Stimulated activated memory B cell treated with anti-CD40 and anti-IgM and Interleukin-4, amounts not matched to agents 10 μg/mL and 1 μg/mL and 100 μg/mL, for 72 hours (primary cell): ENCODE measurements around the gene ARSB.

ENCODE experiments used
- ATAC-seq: fragments of 150-1000 bp; cut with Tn5 transposase; 2 replicates; pipeline ENCODE4 v1.10.0; 2021
- H3K27ac Mint-ChIP-seq: one replicate; pipeline ENCODE4 v1.8.0; 2022; ENCODE audit warnings: mild to moderate bottlenecking, mixed read lengths
- H3K27me3 Mint-ChIP-seq: one replicate; pipeline ENCODE4 v1.8.0; 2022; ENCODE audit warnings: mixed read lengths
- H3K36me3 Mint-ChIP-seq: one replicate; pipeline ENCODE4 v1.8.0; 2022; ENCODE audit warnings: mixed read lengths
- H3K4me1 Mint-ChIP-seq: one replicate; pipeline ENCODE4 v1.8.0; 2022; ENCODE audit warnings: mixed read lengths
- H3K4me3 Mint-ChIP-seq: one replicate; pipeline ENCODE4 v1.8.0; 2022; ENCODE audit warnings: mild to moderate bottlenecking, moderate library complexity, mixed read lengths
- H3K9me3 Mint-ChIP-seq: one replicate; pipeline ENCODE4 v1.8.0; 2022; ENCODE audit warnings: mixed read lengths

ARSB gene

DNA sequence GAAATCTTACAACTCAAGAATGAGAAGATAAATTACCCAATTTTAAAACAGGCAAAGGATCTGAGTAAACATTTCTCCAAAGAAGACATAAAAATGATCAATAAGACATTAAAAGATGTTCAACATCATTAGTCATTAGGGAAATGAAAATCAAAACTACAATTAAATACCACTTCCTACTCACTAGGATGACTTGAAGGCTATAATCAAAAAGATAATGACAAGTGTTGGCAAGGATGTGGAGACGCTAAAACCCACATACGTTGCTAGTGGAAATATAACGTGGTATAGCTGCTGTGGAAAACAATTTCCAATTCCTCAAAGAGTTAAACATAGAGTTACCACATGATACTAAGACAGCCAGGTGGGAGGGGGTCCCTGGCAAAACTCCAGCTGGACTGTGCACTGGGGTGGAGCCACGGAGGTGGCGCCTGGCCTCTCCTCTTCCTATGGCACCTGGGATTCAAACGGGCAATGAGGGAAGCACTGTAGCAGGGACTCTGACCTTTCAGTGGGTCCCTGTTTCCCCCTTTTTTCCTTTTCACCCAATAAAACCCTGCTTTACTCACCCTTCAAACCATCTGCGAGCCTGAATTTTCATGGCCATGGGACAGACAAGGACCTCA, 5.9 kb downstream of the ARSB start:
- Mint-ChIP-seq H3K4me3 (no peak overlapping the region), H3K27me3 (no peaks in the 10 kb centered on the region), H3K27ac (no peak overlapping the region), H3K36me3 (peaks cover 16% of the 10 kb centered on the region), H3K9me3 (no peaks in the 10 kb centered on the region), H3K4me1 (peaks cover 64% of the 10 kb centered on the region)
- no peak for ATAC-seq

DNA sequence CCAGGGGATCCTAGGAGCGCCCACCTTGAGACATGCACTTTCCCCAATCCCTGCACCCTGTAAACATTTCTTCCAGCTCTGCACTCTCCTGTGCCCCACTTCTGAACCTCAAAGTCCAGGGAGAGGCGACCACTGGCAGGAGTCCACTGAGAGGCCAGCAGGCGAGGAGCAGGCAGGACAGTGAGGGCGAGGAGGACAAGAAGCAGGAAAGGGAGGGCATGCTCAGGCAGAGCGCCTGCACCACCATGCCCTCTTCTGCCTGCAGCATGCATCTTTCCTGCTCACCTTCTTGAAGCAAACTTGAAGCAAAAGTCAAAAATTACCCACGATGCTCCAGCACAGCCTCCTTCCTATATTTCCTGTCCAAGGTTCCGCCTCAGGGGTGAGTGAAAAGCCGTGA, 10.1 kb downstream of the ARSB start:
- no peak for ATAC-seq
- H3K9me3 Mint-ChIP-seq: no peaks in the 10 kb centered on the region
- no peaks in the 10 kb centered on the region for H3K27me3 Mint-ChIP-seq
- no peak overlapping the region for H3K27ac Mint-ChIP-seq
- peaks cover 16% of the 10 kb centered on the region for H3K36me3 Mint-ChIP-seq
- H3K4me3 Mint-ChIP-seq: no peak overlapping the region
- H3K4me1 Mint-ChIP-seq: peaks cover 46% of the 10 kb centered on the region

- no peaks in the 10 kb centered on the region for H3K9me3 Mint-ChIP-seq
- H3K27me3 Mint-ChIP-seq: no peaks in the 10 kb centered on the region
- H3K4me3 Mint-ChIP-seq: no peak overlapping the region
- H3K4me1 Mint-ChIP-seq: peaks cover 42% of the 10 kb centered on the region
- H3K27ac Mint-ChIP-seq: no peak overlapping the region
- H3K36me3 Mint-ChIP-seq: peaks cover 14% of the 10 kb centered on the region
- ATAC-seq: no peak
Measured at GRCh38 chr5:78974601-78975000, 10.5 kb downstream of the ARSB start.

DNA sequence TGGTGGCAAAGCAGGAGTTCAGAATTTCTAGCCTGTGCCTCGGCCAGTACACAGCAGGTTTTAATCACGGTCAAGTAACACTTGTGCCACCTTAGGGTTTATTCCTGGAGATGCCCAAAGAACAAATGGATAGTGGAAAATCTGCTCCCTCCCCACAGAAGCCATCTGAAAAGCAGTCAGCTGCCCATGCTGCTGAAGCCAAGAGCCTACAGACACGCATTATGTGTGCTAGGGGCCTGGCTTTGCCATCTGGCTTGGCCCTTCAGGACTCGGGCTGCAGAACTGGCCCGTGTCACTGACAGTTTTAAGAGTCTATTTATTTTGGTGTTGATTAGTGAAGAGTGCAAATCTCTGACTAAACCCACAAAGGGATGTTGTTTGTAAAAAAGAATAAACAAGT, 11.1 kb downstream of the ARSB start:
- H3K4me1 Mint-ChIP-seq: peaks cover 36% of the 10 kb centered on the region
- peaks cover 10% of the 10 kb centered on the region for H3K36me3 Mint-ChIP-seq
- no peaks in the 10 kb centered on the region for H3K27me3 Mint-ChIP-seq

GRCh38 chr5:78972654-78973428, 12.3 kb downstream of the ARSB start:
- no peak overlapping the region for H3K27ac Mint-ChIP-seq
- H3K4me1 Mint-ChIP-seq: peaks cover 33% of the 10 kb centered on the region
- H3K9me3 Mint-ChIP-seq: no peaks in the 10 kb centered on the region
- no peaks in the 10 kb centered on the region for H3K27me3 Mint-ChIP-seq
- H3K36me3 Mint-ChIP-seq: peaks cover 13% of the 10 kb centered on the region
- no peak for ATAC-seq
- H3K4me3 Mint-ChIP-seq: no peak overlapping the region

More for the DNA sequence above, 11.1 kb downstream of the ARSB start:
- Mint-ChIP-seq H3K27ac (no peak overlapping the region), H3K9me3 (no peaks in the 10 kb centered on the region), H3K4me3 (no peak overlapping the region)
- ATAC-seq: no peak

GRCh38 chr5:78971998-78972397, 13.1 kb downstream of the ARSB start:
- H3K4me1 Mint-ChIP-seq: peaks cover 25% of the 10 kb centered on the region
- H3K27ac Mint-ChIP-seq: no peak overlapping the region
- H3K36me3 Mint-ChIP-seq: peaks cover 14% of the 10 kb centered on the region
- H3K4me3 Mint-ChIP-seq: no peak overlapping the region
- ATAC-seq: no peak
- no peaks in the 10 kb centered on the region for H3K9me3 Mint-ChIP-seq
- no peaks in the 10 kb centered on the region for H3K27me3 Mint-ChIP-seq

DNA sequence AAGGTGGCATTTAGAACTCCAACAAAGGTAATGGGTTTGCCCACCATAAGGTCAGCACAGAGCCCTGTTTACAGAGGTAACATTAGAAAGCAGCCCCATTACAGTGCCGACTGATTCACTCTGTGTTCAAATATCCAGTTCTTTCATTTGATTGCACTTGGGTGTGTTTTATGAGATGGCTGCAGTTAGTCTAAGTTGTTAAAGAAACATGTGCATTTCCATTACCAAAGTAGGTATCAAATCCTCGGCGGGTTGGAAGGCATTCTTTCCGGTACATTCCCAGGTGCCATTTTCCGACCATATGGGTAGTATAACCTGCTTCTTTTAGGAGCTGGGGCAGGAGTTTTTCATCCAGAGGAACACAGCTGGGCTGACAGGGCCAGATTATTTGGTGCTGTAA, 16.3 kb downstream of the ARSB start:
- no peak overlapping the region for H3K27ac Mint-ChIP-seq
- peaks cover 11% of the 10 kb centered on the region for H3K4me1 Mint-ChIP-seq
- no peak for ATAC-seq
- H3K36me3 Mint-ChIP-seq: peaks cover 21% of the 10 kb centered on the region
- H3K9me3 Mint-ChIP-seq: no peaks in the 10 kb centered on the region
- no peak overlapping the region for H3K4me3 Mint-ChIP-seq
- no peaks in the 10 kb centered on the region for H3K27me3 Mint-ChIP-seq

DNA sequence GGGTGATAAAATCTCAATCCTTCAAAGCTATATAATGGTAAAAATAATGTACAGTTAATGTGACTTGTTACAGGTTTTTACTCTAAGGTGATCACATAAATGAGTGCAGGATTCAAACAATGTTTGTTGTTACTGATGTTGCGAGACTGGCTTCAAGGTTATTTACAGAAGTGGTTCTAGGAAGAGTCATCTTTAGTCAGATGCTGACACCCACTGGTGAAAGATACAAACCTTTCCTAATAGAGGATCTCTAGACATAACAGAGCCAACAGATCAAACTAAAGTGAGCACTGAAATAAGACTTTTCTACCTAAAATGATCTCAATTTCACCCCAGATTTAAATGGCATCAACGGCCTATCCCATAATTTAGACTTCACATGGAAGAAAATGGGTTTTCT, 20.2 kb downstream of the ARSB start:
- Mint-ChIP-seq H3K9me3 (no peaks in the 10 kb centered on the region), H3K27me3 (no peaks in the 10 kb centered on the region), H3K4me1 (no peaks in the 10 kb centered on the region), H3K27ac (no peak overlapping the region), H3K4me3 (no peak overlapping the region), H3K36me3 (peaks cover 39% of the 10 kb centered on the region)
- ATAC-seq: no peak

DNA sequence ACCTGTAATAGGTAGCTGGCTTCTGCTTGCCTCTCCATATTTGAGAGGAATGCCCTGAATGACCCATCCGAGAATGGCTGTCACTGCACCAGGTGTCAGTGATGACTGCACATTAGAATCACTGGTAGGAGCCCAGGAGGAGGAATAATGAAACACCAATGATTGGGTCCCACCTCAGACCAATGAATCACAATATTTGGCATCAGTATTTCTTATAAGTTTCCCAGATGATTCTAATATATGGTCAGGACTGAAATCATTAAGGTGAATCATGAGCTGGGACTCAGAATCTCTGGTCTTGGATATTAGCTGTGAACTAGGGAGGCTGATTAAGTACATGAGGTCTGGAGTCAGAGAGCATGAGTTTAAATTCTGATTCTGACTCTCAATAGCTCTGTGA, 23.4 kb downstream of the ARSB start:
- H3K36me3 Mint-ChIP-seq: peaks cover 51% of the 10 kb centered on the region
- no peaks in the 10 kb centered on the region for H3K27me3 Mint-ChIP-seq
- no peak for ATAC-seq
- no peak overlapping the region for H3K27ac Mint-ChIP-seq
- no peak overlapping the region for H3K4me3 Mint-ChIP-seq
- H3K4me1 Mint-ChIP-seq: no peaks in the 10 kb centered on the region
- no peaks in the 10 kb centered on the region for H3K9me3 Mint-ChIP-seq

DNA sequence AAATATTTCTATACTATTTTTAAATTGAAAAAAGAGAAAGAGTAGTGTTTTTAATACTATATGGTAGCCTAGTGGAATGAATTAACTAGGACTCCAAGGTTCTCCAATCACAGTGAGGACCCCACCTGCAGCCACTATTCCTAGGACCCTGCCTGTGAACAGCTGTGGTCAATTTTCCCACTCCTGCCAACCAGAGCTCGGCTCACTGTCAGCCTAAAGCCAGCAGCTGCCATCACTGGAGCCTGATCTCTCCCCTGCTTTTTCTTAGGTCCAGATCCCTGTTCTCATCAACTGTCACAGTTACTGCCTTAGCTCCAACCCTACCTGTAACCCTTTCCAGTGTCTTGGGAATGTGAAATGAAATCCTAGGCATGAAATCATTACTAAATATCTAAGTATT, 25.3 kb downstream of the ARSB start:
- H3K4me1 Mint-ChIP-seq: no peaks in the 10 kb centered on the region
- H3K36me3 Mint-ChIP-seq: peaks cover 68% of the 10 kb centered on the region

DNA sequence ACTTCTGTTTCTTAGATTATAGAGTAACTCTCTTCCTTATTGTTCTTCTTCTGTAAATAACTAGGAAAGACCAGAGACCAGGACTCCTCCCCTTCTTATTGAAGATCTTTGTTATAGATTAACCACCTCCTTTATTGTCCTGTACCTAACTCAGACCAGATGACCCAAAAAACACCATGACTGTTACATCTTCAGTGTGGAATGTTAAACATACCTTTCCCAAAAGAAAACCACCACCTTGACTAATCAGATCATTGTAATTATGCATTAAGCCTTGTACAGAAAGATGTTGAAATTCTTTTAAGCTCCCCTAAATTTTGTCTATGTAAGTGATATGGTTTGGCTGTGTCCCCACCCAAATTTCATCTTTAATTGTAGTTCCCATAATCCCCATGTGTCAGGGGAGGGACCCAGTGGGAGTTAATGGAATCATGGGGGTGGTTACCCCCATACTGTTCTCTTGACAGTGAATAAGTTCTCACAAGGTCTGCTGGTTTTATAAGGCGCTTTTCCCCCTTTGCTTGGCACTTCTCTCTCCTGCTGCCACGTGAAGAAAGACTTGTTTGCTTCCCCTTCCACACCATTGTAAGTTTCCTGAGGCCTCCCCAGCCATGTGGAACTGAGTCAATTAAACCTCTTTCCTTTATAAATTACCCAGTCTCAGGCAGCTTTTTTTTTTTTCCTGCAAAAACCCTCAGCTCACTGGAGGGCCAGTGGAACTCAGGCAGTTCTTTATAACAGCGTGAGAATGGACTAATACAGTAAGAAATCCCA, 26.3 kb downstream of the ARSB start:
- H3K9me3 Mint-ChIP-seq: no peaks in the 10 kb centered on the region
- peaks cover 3% of the 10 kb centered on the region for H3K4me1 Mint-ChIP-seq
- H3K4me3 Mint-ChIP-seq: no peak overlapping the region
- no peak for ATAC-seq
- no peaks in the 10 kb centered on the region for H3K27me3 Mint-ChIP-seq
- H3K27ac Mint-ChIP-seq: peak overlapping the region; percentile 26
- peaks cover 64% of the 10 kb centered on the region for H3K36me3 Mint-ChIP-seq

More for the DNA sequence above, 25.3 kb downstream of the ARSB start:
- Mint-ChIP-seq H3K9me3 (no peaks in the 10 kb centered on the region), H3K27me3 (no peaks in the 10 kb centered on the region), H3K27ac (no peak overlapping the region), H3K4me3 (no peak overlapping the region)
- ATAC-seq: no peak

DNA sequence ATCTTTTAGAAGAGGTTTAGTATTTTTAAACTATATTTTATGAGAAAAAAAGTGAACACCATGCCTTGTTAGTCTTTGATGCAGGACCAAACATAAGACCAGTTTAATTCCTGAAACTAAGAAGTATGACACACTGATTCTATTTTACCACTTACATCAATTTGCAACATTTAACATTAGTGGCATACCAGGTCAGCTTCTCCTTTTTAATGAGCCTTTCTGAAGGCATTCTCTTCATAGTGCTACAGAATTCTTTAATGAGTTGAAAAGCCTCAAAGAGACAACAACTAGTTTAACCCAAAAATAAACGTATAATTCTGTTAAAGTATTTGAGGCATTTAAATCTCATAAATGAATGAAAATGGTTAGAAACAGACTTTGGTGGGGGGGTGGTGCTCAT, 28.2 kb downstream of the ARSB start:
- Mint-ChIP-seq H3K27ac (no peak overlapping the region), H3K4me3 (no peak overlapping the region), H3K27me3 (no peaks in the 10 kb centered on the region), H3K9me3 (no peaks in the 10 kb centered on the region), H3K4me1 (peaks cover 16% of the 10 kb centered on the region), H3K36me3 (peaks cover 61% of the 10 kb centered on the region)
- ATAC-seq: no peak

- H3K36me3 Mint-ChIP-seq: peaks cover 53% of the 10 kb centered on the region
- no peaks in the 10 kb centered on the region for H3K27me3 Mint-ChIP-seq
- peaks cover 23% of the 10 kb centered on the region for H3K4me1 Mint-ChIP-seq
- no peaks in the 10 kb centered on the region for H3K9me3 Mint-ChIP-seq
- H3K27ac Mint-ChIP-seq: no peak overlapping the region
- H3K4me3 Mint-ChIP-seq: no peak overlapping the region
- no peak for ATAC-seq
Measured at GRCh38 chr5:78953092-78953800, 31.9 kb downstream of the ARSB start.

DNA sequence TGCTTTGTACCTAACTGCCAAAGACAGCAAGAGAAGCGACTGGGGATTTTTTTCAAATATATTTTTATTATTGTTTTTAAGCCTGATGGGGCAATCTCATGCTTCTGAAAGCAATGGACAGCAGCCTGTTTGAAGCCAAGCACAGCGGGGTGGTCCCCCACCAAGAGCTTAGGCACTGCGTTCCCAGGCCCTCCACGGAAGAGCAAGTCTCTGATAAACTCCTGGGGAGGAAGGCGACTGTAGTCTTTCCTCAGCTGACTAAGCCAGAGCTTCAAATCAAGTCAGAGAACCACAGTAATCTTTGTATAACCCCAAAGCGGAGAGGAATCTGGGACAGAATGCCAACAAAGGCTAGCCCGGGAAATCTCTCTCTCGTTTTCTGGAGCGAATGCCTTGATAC, 54.4 kb downstream of the ARSB start:
- H3K36me3 Mint-ChIP-seq: peaks cover 13% of the 10 kb centered on the region
- H3K27ac Mint-ChIP-seq: no peak overlapping the region
- no peak overlapping the region for H3K4me3 Mint-ChIP-seq
- H3K9me3 Mint-ChIP-seq: peaks cover 2% of the 10 kb centered on the region
- H3K27me3 Mint-ChIP-seq: no peaks in the 10 kb centered on the region
- no peak for ATAC-seq
- H3K4me1 Mint-ChIP-seq: no peaks in the 10 kb centered on the region

- Mint-ChIP-seq H3K27me3 (no peaks in the 10 kb centered on the region), H3K4me3 (no peak overlapping the region), H3K4me1 (no peaks in the 10 kb centered on the region), H3K36me3 (peaks cover 13% of the 10 kb centered on the region), H3K9me3 (peaks cover 2% of the 10 kb centered on the region), H3K27ac (no peak overlapping the region)
- no peak for ATAC-seq
Measured at GRCh38 chr5:78929833-78930232, 55.3 kb downstream of the ARSB start.
